Natural killer cell (primary cell): ENCODE measurements around the gene PREPL. TPM values are rescaled to one million over a fixed set of nuclear protein-coding genes. Genes with fewer than 3 reads are reported as not detected.

Source experiments
- ATAC-seq, 3 donors: fragments of 150-1000 bp in 2 of 3; fragments of 200-7000 bp in 1 of 3; cut with Tn5 transposase; 1 replicate in 1 of 3; 2 replicates in 2 of 3; pipeline ENCODE4 v1.10.0; 2021; ENCODE audit warnings: mild to moderate bottlenecking in 2 of 3, moderate library complexity in 2 of 3
- DNase-seq, 2 donors: peaks; one replicate each; pipeline versions ENCODE4 v3.0.0 to v3.0.0-alpha.2; 2013 to 2021; ENCODE audit warnings: mixed read lengths in 1 of 2
- H3K27ac ChIP-seq: one replicate; pipeline ENCODE4 v1.5.1; 2013; ENCODE audit warnings: mild to moderate bottlenecking, low read length
- H3K27me3 ChIP-seq: one replicate; pipeline ENCODE4 v1.6.1; 2013; ENCODE audit warnings: low read length; ENCODE audit not compliant: control insufficient read depth, insufficient read depth
- H3K36me3 ChIP-seq: one replicate; pipeline ENCODE4 v1.6.1; 2013; ENCODE audit warnings: low read length; ENCODE audit not compliant: control insufficient read depth, insufficient read depth
- H3K4me1 ChIP-seq: one replicate; pipeline ENCODE4 v1.6.1; 2013; ENCODE audit warnings: low read length; ENCODE audit not compliant: control insufficient read depth, insufficient read depth
- H3K4me3 ChIP-seq: one replicate; pipeline ENCODE4 v1.5.1; 2013; ENCODE audit warnings: low read length
- H3K9me3 ChIP-seq: one replicate; pipeline ENCODE4 v1.6.1; 2013; ENCODE audit warnings: low read length; ENCODE audit not compliant: control insufficient read depth, insufficient read depth
- H3K27ac Mint-ChIP-seq, 2 donors: one replicate each; pipeline ENCODE4 v1.8.0; 2022; ENCODE audit warnings: mild to moderate bottlenecking in 2 of 2, mixed read lengths in 2 of 2, moderate library complexity in 1 of 2
- H3K27me3 Mint-ChIP-seq, 2 donors: one replicate each; pipeline ENCODE4 v1.8.0; 2022; ENCODE audit warnings: low read depth in 2 of 2, mixed read lengths in 2 of 2
- H3K36me3 Mint-ChIP-seq: one replicate; pipeline ENCODE4 v1.8.0; 2022; ENCODE audit warnings: mixed read lengths
- H3K4me1 Mint-ChIP-seq, 2 donors: one replicate each; pipeline ENCODE4 v1.8.0; 2022; ENCODE audit warnings: mixed read lengths in 2 of 2
- H3K4me3 Mint-ChIP-seq: one replicate; pipeline ENCODE4 v1.8.0; 2022; ENCODE audit warnings: mild to moderate bottlenecking, moderate library complexity, mixed read lengths
- H3K9me3 Mint-ChIP-seq, 2 donors: one replicate each; pipeline ENCODE4 v1.8.0; 2022; ENCODE audit warnings: mixed read lengths in 2 of 2
- CTCF ChIP-seq: fragments of 200-600 bp; IDR thresholded peaks from one replicate; pipeline ENCODE4 v1.8.0; 2022; ENCODE audit warnings: antibody characterized with exemption
- WGBS: methylation state at CpG from one replicate; pipeline ENCODE4 v1.1.7; 2013; ENCODE audit warnings: missing lambda C conversion rate; ENCODE audit not compliant: insufficient coverage; 5-methylcytosine and 5-hydroxymethylcytosine counted together
- intact Hi-C: fragments of 100-400 bp; cut with micrococcal nuclease; formaldehyde crosslinking; loops from one replicate; pipeline ENCODE4 v1.14.2; 2022
- total RNA-seq, 4 donors: library from RNA; stranded (reverse); fragments of 120-200 nt in 1 of 4; gene quantifications; one replicate each; pipeline versions ENCODE4 v1.2.3 to v1.2.4, GENCODE V29; 2013 to 2022

Gene PREPL
- total RNA-seq, 3 donors from 2014 or later (not counting 1 experiment from before 2014, with no cell fraction given), result 17.2 to 23.2 (median 18.4) TPM

DNA sequence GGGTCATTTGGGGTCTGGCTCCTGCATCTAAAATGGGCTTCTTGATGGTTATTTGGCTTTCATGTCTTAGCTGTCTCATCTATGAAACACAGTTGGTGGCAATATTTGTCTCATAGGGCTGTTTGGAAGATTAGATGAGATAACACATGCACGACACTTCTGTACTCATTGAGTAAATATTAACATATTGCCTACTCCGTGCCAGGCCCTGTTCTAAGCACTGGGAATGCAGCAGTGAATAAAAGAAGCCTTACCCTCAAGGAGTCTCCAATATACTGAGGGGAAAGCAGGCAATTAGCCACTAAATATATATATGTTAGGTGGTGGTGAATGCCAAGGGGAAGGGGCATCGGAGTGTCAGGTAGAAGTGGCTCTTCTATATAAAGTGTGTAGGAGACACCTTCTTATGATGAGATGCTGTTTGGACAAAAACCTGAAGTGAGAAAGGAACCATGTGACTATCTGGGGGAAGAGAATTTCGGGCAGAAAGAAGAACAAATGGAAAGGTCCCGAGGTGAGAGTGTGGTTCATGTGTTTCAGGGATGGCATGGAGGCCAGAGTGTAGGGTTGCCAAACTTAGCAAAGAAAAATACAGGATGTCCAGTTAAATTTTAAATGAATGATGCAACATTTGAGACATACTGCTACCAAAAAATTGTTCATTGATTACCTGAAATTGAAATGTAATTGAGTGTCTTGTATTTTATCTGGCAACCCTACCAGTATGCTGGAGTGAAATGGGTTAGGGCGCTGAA, 74.2 kb downstream of the PREPL start:
- WGBS, result 73% methylated on average over 3 of the region's 6 CpGs
- H3K36me3 Mint-ChIP-seq, result no peaks in the 10 kb centered on the region
- H3K4me3 Mint-ChIP-seq, result no peak overlapping the region
- Histone ChIP-seq H3K27me3 (no peaks in the 10 kb centered on the region), H3K4me3 (no peak overlapping the region), H3K27ac (no peak overlapping the region), H3K4me1 (no peaks in the 10 kb centered on the region), H3K36me3 (no peaks in the 10 kb centered on the region), H3K9me3 (no peaks in the 10 kb centered on the region)
- H3K27me3 Mint-ChIP-seq, result peaks cover 3 to 4% of the 10 kb centered on the region in 2 donors
- intact Hi-C loops, result no loop called here
- H3K4me1 Mint-ChIP-seq, result no peaks in the 10 kb centered on the region
- H3K27ac Mint-ChIP-seq, result no peak overlapping the region
- H3K9me3 Mint-ChIP-seq, result no peaks in the 10 kb centered on the region
- TF ChIP-seq CTCF, result no peak
- ATAC-seq, result no peak
- DNase-seq, result no peak

DNA sequence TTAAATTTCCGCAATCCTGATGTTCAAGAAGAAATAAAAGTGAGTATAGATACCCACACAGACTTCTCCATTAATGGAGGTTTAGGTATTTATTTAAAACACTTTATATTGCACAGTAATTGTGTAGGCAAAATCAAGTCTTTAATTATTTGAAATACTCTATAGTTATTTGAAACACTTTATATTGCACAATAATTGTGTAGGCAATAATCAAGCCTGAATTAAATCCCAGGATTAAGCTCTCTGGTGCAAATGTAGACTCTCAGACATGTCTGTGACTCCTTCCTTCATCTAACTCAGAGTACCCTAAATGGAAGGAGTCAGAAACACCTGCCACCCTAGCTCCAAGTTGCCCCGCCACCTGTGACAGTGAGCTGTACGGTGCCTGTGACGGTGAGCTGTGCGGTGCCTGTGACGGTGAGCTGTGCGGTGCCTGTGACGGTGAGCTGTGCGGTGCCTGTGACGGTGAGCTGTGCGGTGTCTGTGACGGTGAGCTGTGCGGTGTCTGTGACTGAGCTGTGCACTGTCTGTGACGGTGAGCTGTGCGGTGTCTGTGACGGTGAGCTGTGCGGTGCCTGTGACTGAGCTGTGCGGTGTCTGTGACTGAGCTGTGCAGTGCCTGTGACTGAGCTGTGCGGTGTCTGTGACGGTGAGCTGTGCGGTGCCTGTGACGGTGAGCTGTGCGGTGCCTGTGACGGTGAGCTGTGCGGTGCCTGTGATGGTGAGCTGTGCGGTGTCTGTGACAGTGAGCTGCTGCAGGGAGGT, 75.0 kb downstream of the PREPL start:
- TF ChIP-seq CTCF, result no peak
- no peak for DNase-seq
- no peaks in the 10 kb centered on the region for H3K9me3 ChIP-seq
- no peaks in the 10 kb centered on the region for H3K27me3 ChIP-seq
- no peak overlapping the region for H3K4me3 ChIP-seq
- Mint-ChIP-seq H3K4me1 (no peaks in the 10 kb centered on the region), H3K27me3 (peaks cover 6% of the 10 kb centered on the region in 2 donors), H3K4me3 (no peak overlapping the region), H3K9me3 (no peaks in the 10 kb centered on the region), H3K36me3 (no peaks in the 10 kb centered on the region), H3K27ac (no peak overlapping the region)
- 83% methylated on average over 26 of the region's 26 CpGs for WGBS
- H3K36me3 ChIP-seq, result no peaks in the 10 kb centered on the region
- no peaks in the 10 kb centered on the region for H3K4me1 ChIP-seq
- H3K27ac ChIP-seq, result no peak overlapping the region
- intact Hi-C loops, result no loop called here
- no peak for ATAC-seq

DNA sequence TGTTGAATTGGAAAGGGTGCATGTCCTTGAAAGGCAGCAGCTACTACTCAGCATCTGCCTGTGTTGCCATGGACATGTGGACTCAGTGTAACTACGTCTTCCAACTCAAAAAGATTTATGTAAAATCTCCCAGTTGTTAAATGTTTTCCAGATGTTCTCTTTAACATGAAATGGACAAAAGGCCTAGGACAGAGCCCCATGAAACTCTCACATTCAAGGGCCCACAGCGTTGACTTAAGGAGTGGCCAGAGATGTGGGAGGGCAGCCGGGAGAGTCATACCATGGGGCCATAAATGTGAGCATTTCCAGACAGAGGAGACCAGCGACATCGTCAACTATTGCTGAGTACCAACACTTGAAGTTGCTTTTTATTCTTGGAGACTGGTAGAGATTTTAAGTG, 76.1 kb downstream of the PREPL start:
- ATAC-seq (no peak), DNase-seq (no peak)
- no peaks in the 10 kb centered on the region for H3K4me1 Mint-ChIP-seq
- H3K27ac Mint-ChIP-seq, result no peak overlapping the region
- intact Hi-C loops, result no loop called here
- no peak overlapping the region for H3K4me3 Mint-ChIP-seq
- no peaks in the 10 kb centered on the region for H3K36me3 Mint-ChIP-seq
- TF ChIP-seq CTCF, result no peak
- H3K36me3 ChIP-seq, result no peaks in the 10 kb centered on the region
- 96% methylated on average over 5 of the region's 5 CpGs for WGBS
- H3K27me3 Mint-ChIP-seq, result peaks cover 6 to 8% of the 10 kb centered on the region in 2 donors
- H3K27ac ChIP-seq, result no peak overlapping the region
- H3K4me3 ChIP-seq, result no peak overlapping the region
- no peaks in the 10 kb centered on the region for H3K9me3 Mint-ChIP-seq
- no peaks in the 10 kb centered on the region for H3K27me3 ChIP-seq
- no peaks in the 10 kb centered on the region for H3K4me1 ChIP-seq
- H3K9me3 ChIP-seq, result no peaks in the 10 kb centered on the region
